Thoracic aorta (tissue), 2 donors: ENCODE results near the gene FOXL2NB. TPM values are rescaled to one million over a fixed set of nuclear protein-coding genes. Genes with fewer than 3 reads are reported as not detected.
"Not testable (repeated sequence)": the region's sequence is repeated elsewhere in the genome, so short reads cannot be mapped to it uniquely, and the experiment has no call there.

Experiments used
- ATAC-seq: fragments of 150-250 bp; one replicate; pipeline ENCODE4 v1.8.0; 2017; ENCODE audit warnings: low read depth; ENCODE audit not compliant: insufficient number of reproducible peaks, low FRiP score
- DNase-seq: peaks from one replicate; pipeline ENCODE4 v3.0.0-alpha.2; 2020; ENCODE audit warnings: low spot score
- H3K27ac ChIP-seq, 2 donors: fragments of 200-600 bp; sonication (generic); 1 replicate in 1 of 2; 2 replicates in 1 of 2; pipeline ENCODE4 v1.5.1; 2016; ENCODE audit warnings: mild to moderate bottlenecking in 2 of 2, moderate library complexity in 2 of 2
- H3K27me3 ChIP-seq: fragments of 200-600 bp; sonication (generic); replicated peaks from 2 replicates; pipeline ENCODE4 v1.6.0; 2016; ENCODE audit warnings: mild to moderate bottlenecking; ENCODE audit not compliant: insufficient read depth
- H3K36me3 ChIP-seq: fragments of 200-600 bp; sonication (generic); one replicate; pipeline ENCODE4 v1.5.1; 2016
- H3K4me1 ChIP-seq, 2 donors: fragments of 200-600 bp; sonication (generic); 1 replicate in 1 of 2; 2 replicates in 1 of 2; pipeline versions ENCODE4 v1.5.1 to v1.6.0; 2016; ENCODE audit warnings: low read depth in 2 of 2, mild to moderate bottlenecking in 1 of 2; ENCODE audit not compliant: control insufficient read depth in 1 of 2
- H3K4me3 ChIP-seq: fragments of 200-600 bp; sonication (generic); 2 replicates; pipeline ENCODE4 v1.5.1; 2016; ENCODE audit warnings: mild to moderate bottlenecking
- H3K9me3 ChIP-seq: fragments of 200-600 bp; sonication (generic); 2 replicates; pipeline ENCODE4 v1.5.1; 2016
- total RNA-seq, 2 donors: library from RNA; depleted of rRNA; stranded (reverse); fragments of >200 nt; gene quantifications; one replicate each; pipeline versions ENCODE4 v1.1.0 to v1.2.3, GENCODE V29; 2016
- TF ChIP-seq, protein P1 (sequence below): fragments of 200-600 bp; sonication (generic); IDR thresholded peaks from one replicate; pipeline ENCODE4 v1.5.1; 2019; ENCODE audit warnings: antibody characterized with exemption

FOXL2NB gene
- total RNA-seq, 2 donors from 2014 or later: not detected

DNA sequence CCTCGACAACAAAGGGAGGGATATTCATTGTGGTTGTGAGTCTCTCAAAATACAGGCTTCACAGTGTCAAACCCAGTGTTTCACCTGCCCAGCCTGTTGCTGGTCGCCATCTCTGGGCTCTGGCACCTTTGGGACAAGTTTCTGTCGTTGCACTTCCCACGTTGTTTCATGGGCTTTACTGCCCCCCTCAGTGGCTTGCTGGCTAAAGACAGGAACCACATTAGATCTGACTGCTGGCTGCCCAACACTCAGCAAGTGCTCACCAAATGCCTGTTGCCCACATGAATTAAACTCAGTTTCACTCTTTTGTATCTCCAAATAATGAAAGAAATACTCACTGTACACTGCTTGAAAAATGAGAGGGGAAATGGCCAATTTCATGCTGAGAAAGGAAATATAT is 27.7 kb upstream of the FOXL2NB start:
- ATAC-seq: no peak
- H3K4me1 ChIP-seq: peaks cover 11 to 21% of the 10 kb centered on the region in 2 donors
- H3K9me3 ChIP-seq: no peaks in the 10 kb centered on the region
- DNase-seq: no peak
- no peaks in the 10 kb centered on the region for H3K36me3 ChIP-seq
- TF ChIP-seq, protein P1, sequence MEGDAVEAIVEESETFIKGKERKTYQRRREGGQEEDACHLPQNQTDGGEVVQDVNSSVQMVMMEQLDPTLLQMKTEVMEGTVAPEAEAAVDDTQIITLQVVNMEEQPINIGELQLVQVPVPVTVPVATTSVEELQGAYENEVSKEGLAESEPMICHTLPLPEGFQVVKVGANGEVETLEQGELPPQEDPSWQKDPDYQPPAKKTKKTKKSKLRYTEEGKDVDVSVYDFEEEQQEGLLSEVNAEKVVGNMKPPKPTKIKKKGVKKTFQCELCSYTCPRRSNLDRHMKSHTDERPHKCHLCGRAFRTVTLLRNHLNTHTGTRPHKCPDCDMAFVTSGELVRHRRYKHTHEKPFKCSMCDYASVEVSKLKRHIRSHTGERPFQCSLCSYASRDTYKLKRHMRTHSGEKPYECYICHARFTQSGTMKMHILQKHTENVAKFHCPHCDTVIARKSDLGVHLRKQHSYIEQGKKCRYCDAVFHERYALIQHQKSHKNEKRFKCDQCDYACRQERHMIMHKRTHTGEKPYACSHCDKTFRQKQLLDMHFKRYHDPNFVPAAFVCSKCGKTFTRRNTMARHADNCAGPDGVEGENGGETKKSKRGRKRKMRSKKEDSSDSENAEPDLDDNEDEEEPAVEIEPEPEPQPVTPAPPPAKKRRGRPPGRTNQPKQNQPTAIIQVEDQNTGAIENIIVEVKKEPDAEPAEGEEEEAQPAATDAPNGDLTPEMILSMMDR: no peak
- H3K27me3 ChIP-seq: no peaks in the 10 kb centered on the region
- H3K27ac ChIP-seq: no peak overlapping the region
- no peak overlapping the region for H3K4me3 ChIP-seq

DNA sequence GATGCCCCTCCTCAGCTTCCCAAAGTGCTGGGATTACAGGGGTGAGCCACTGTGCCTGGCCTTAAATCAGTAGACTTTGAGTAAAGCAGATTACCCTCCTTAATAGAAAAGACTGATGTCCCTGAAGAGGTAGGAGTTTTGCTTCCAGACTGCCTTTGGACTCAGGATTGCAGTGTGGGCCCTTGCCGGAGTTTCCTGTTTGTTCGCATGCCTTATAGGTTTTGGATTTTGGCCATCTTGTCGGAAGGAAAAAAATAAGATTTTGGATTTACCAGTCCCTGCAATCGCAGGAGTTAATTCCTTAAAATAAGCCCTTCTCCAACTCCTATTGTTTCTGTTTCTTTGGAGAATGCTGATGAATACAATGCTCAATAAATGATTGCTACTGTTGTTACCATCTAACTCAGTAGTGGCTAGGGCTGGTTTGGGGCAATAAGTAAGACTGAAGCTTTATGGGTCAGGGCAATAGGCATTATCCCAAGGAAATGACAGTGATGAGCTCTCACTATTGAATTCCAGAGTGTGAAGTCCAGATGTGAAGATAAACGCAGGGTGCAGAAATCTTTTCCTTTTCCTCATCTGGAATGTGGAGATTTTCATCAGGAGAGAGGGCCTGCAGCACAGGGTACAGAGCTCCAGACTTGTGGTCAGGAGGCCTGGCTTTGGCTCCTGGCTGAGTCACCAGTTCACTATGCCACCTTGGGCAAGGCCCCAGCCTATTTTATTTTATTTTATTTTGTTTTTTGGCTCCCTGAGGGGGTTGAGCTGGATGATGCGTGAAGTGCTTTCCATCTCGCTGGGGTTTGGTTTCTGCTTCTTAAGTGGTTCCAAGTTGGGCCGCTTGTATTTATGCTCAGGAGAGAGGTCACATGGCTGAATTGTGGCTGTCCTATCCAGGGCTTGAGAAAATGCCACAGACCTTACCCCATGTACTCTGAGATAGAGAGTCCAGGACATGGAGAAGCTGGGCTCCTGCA is 25.4 kb upstream of the FOXL2NB start:
- Histone ChIP-seq H3K9me3 (no peaks in the 10 kb centered on the region), H3K4me3 (peak overlapping the region; percentile 23), H3K27ac (peak overlapping the region; percentile 62 to 71), H3K27me3 (no peaks in the 10 kb centered on the region), H3K36me3 (no peaks in the 10 kb centered on the region), H3K4me1 (peaks cover 8 to 21% of the 10 kb centered on the region in 2 donors)
- ATAC-seq: peak; percentile 63
- TF ChIP-seq, protein P1: no peak
- no peak for DNase-seq

DNA sequence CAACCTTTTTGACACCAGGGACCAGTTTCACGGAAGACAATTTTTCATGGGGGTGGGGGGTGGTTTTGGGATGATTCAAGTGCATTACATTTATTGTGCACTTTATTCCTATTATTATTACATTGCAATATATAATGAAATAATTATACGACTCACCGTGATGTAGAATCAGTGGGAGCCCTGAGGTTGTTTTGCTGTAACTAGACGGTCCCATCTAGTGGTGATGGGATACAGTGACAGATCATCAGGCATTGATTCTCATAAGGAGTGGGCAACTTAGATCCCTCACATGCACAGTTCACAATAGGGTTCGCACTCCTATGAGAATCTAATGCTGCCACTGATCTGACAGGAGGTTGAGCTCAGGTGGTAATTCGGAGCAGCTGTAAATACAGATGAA is 24.6 kb upstream of the FOXL2NB start:
- not testable (repeated sequence) for H3K36me3 ChIP-seq, DNase-seq, ATAC-seq, H3K4me3 ChIP-seq, H3K27me3 ChIP-seq, H3K9me3 ChIP-seq
- Histone ChIP-seq H3K27ac (peak overlapping the region; percentile 62 to 71), H3K4me1 (peaks cover 8 to 21% of the 10 kb centered on the region in 2 donors)

DNA sequence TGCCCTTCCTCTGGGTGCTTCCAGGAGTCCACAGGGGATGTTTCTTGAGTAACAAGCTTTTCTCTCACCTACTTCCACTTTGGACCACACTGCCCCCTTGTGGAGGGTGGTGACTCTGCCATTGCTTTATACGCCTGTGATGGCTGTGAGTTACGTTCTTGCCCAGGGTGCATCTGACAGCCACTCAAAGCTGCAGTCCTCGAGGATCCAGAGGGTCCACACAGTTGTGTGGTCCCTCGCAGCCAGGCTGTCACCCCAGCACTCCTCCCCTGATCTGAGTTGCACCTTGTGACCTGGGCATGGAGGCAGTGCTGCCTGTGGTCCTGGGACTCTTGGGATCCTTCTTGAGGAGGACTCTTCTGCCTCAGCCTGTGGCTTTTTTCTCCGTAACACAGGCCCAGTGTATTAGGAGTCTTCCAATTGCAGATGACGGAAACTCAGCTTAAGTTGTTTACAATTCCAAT is 23.5 kb upstream of the FOXL2NB start:
- H3K27ac ChIP-seq: no peak overlapping the region
- H3K4me3 ChIP-seq: no peak overlapping the region
- no peak for ATAC-seq
- peaks cover 8 to 21% of the 10 kb centered on the region in 2 donors for H3K4me1 ChIP-seq
- peak; percentile 39 for DNase-seq
- H3K27me3 ChIP-seq: no peaks in the 10 kb centered on the region
- no peaks in the 10 kb centered on the region for H3K36me3 ChIP-seq
- TF ChIP-seq, protein P1: peak; percentile 84
- no peaks in the 10 kb centered on the region for H3K9me3 ChIP-seq

DNA sequence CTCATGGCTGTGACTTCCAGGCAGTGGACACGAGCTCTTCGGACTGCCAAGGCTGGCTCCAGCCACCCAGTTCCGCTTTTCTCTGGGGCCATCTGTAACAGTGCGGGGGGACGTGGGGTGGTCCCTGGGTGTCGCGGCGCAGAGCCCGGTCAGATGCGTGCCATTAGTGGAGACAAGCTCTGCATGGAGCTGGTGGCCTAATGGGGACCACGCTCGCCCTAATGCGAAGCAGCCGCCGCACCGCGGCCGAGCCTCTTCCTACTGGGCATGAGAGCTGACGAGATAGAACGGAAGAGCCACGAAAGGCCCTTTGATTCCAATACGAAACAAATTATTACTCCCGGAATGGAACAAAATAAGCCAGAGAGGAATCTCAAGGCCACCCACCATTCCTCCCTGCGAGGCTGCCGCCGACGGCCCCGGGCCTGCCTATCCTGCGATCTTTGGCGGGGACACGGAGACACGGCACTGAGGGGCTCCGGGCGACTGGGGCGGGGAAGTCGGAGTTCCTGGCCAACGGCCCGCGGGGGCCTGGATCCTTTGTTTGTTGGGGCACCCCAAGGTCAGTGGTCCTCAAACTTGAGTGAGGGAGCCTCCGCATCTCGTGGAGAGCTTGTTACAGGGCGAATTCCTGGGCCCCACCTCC is 18.2 kb upstream of the FOXL2NB start:
- no peak overlapping the region for H3K27ac ChIP-seq

More for the DNA sequence above, 18.2 kb upstream of the FOXL2NB start:
- TF ChIP-seq, protein P1: no peak
- DNase-seq (no peak), ATAC-seq (no peak)
- Histone ChIP-seq H3K9me3 (no peaks in the 10 kb centered on the region), H3K27me3 (no peaks in the 10 kb centered on the region), H3K36me3 (no peaks in the 10 kb centered on the region), H3K4me1 (no peaks in the 10 kb centered on the region), H3K4me3 (no peak overlapping the region)
